Right atrium auricular region (tissue), 2 donors: ENCODE measurements around the gene L2HGDH. TPM values are rescaled to one million over a fixed set of nuclear protein-coding genes. Genes with fewer than 3 reads are reported as not detected.
"Not testable (repeated sequence)": the region's sequence is repeated elsewhere in the genome, so short reads cannot be mapped to it uniquely, and the experiment has no call there.

ENCODE experiments used
- DNase-seq: peaks from one replicate; pipeline ENCODE4 v3.0.0-alpha.2; 2019; ENCODE audit warnings: low spot score
- H3K27ac ChIP-seq, 2 donors: fragments of 200-600 bp; sonication (generic); 1 replicate in 1 of 2; 2 replicates in 1 of 2; pipeline ENCODE4 v1.5.1; 2016 to 2019
- H3K27me3 ChIP-seq, 2 donors: fragments of 200-600 bp; sonication (generic); one replicate each; pipeline versions ENCODE4 v1.5.1 to v1.6.0; 2017 to 2019
- H3K36me3 ChIP-seq: fragments of 200-600 bp; sonication (generic); one replicate; pipeline ENCODE4 v1.5.1; 2016
- H3K4me1 ChIP-seq, 2 donors: fragments of 200-600 bp; sonication (generic); one replicate each; pipeline versions ENCODE4 v1.5.1 to v1.6.0; 2017 to 2019
- H3K4me3 ChIP-seq, 2 donors: fragments of 200-600 bp; sonication (generic); 1 replicate in 1 of 2; 2 replicates in 1 of 2; pipeline ENCODE4 v1.5.1; 2017 to 2019; ENCODE audit warnings: mild to moderate bottlenecking in 1 of 2, moderate library complexity in 1 of 2
- H3K9me3 ChIP-seq, 2 donors: fragments of 200-600 bp; sonication (generic); one replicate each; pipeline ENCODE4 v1.5.1; 2019
- CTCF ChIP-seq, 2 donors: fragments of 200-600 bp; sonication (generic); IDR thresholded peaks; one replicate each; pipeline ENCODE4 v1.5.1; 2019; ENCODE audit warnings: antibody characterized with exemption in 2 of 2
- total RNA-seq, 2 donors: library from RNA; depleted of rRNA; stranded (reverse); fragments of >200 nt; gene quantifications; one replicate each; pipeline ENCODE4 v1.1.0, GENCODE V29; 2016

Gene L2HGDH
- total RNA-seq, 2 donors from 2014 or later, result 4.0 to 8.3 TPM

- H3K4me3 ChIP-seq, result no peak overlapping the region
- no peaks in the 10 kb centered on the region for H3K9me3 ChIP-seq
- H3K36me3 ChIP-seq, result no peaks in the 10 kb centered on the region
- DNase-seq, result no peak
- no peak overlapping the region for H3K27ac ChIP-seq
- no peaks in the 10 kb centered on the region for H3K27me3 ChIP-seq
- TF ChIP-seq CTCF (IDR thresholded peaks at IDR 0.05), result no peak
- no peaks in the 10 kb centered on the region for H3K4me1 ChIP-seq
These were observed 45.1 kb upstream of the L2HGDH start for GRCh38 chr14:50357124-50357523.

GRCh38 chr14:50356283-50356682, 44.3 kb upstream of the L2HGDH start:
- not testable (repeated sequence) for H3K4me3 ChIP-seq, DNase-seq, H3K27me3 ChIP-seq, H3K36me3 ChIP-seq, H3K27ac ChIP-seq, H3K9me3 ChIP-seq, H3K4me1 ChIP-seq

GRCh38 chr14:50355692-50356091, 43.7 kb upstream of the L2HGDH start:
- Histone ChIP-seq H3K4me1 (no peaks in the 10 kb centered on the region), H3K9me3 (no peaks in the 10 kb centered on the region), H3K27ac (no peak overlapping the region), H3K27me3 (no peaks in the 10 kb centered on the region), H3K4me3 (no peak overlapping the region), H3K36me3 (no peaks in the 10 kb centered on the region)
- TF ChIP-seq CTCF (IDR thresholded peaks at IDR 0.05), result no peak
- DNase-seq, result no peak

GRCh38 chr14:50354527-50354926, 42.5 kb upstream of the L2HGDH start:
- Histone ChIP-seq H3K4me3 (no peak overlapping the region), H3K27me3 (no peaks in the 10 kb centered on the region), H3K4me1 (no peaks in the 10 kb centered on the region), H3K36me3 (no peaks in the 10 kb centered on the region), H3K9me3 (no peaks in the 10 kb centered on the region), H3K27ac (no peak overlapping the region)
- DNase-seq, result no peak
- no peak for TF ChIP-seq CTCF (IDR thresholded peaks at IDR 0.05)

- DNase-seq, result no peak
- no peaks in the 10 kb centered on the region for H3K27me3 ChIP-seq
- H3K36me3 ChIP-seq, result no peaks in the 10 kb centered on the region
- peaks cover 0 to 10% of the 10 kb centered on the region in 2 donors for H3K4me1 ChIP-seq
- no peak for TF ChIP-seq CTCF (IDR thresholded peaks at IDR 0.05)
- H3K4me3 ChIP-seq, result no peak overlapping the region
- H3K9me3 ChIP-seq, result no peaks in the 10 kb centered on the region
- H3K27ac ChIP-seq, result no peak overlapping the region
These were observed 41.1 kb upstream of the L2HGDH start for GRCh38 chr14:50353126-50353525.

GRCh38 chr14:50352584-50352983, 40.6 kb upstream of the L2HGDH start:
- Histone ChIP-seq H3K4me1 (peaks cover 0 to 15% of the 10 kb centered on the region in 2 donors), H3K27ac (no peak overlapping the region), H3K4me3 (no peak overlapping the region), H3K9me3 (no peaks in the 10 kb centered on the region), H3K27me3 (no peaks in the 10 kb centered on the region), H3K36me3 (no peaks in the 10 kb centered on the region)
- DNase-seq, result no peak
- no peak for TF ChIP-seq CTCF (IDR thresholded peaks at IDR 0.05)
